Astrocyte (in vitro differentiated cells and primary cell): ENCODE results near the gene FAM50B. TPM values are rescaled to one million over a fixed set of nuclear protein-coding genes. Genes with fewer than 3 reads are reported as not detected.

Experiments
- DNase-seq: peaks from one replicate; pipeline ENCODE4 v3.0.0-alpha.2; 2010; ENCODE audit warnings: low read depth
- FAIRE-seq: peaks from 2 replicates; lab custom pipeline; 2011; peaks lifted over from hg19 to GRCh38; lab: Jason Lieb, UNC
- H2AFZ ChIP-seq: 2 replicates; pipeline ENCODE4 v1.6.0; 2012; ENCODE audit warnings: low read depth, low read length, inconsistent platforms
- H3K27ac ChIP-seq: 2 replicates; pipeline ENCODE4 v1.5.1; 2011; ENCODE audit warnings: low read depth, low read length, inconsistent platforms
- H3K27me3 ChIP-seq: 2 replicates; pipeline ENCODE4 v1.6.0; 2011; ENCODE audit warnings: low read length, inconsistent platforms; ENCODE audit not compliant: insufficient read depth
- H3K36me3 ChIP-seq: 2 replicates; pipeline ENCODE4 v1.5.1; 2011; ENCODE audit warnings: low read length, inconsistent platforms; ENCODE audit not compliant: insufficient read depth
- H3K4me1 ChIP-seq: 2 replicates; pipeline ENCODE4 v1.5.1; 2011; ENCODE audit warnings: low read length, inconsistent platforms; ENCODE audit not compliant: insufficient read depth
- H3K4me2 ChIP-seq: 2 replicates; pipeline ENCODE4 v1.6.0; 2012; ENCODE audit warnings: low read length, inconsistent platforms
- H3K4me3 ChIP-seq: 2 replicates; pipeline ENCODE4 v1.5.1; 2011; ENCODE audit warnings: low read depth, mild to moderate bottlenecking, low read length, inconsistent platforms; ENCODE audit not compliant: insufficient read depth
- H3K79me2 ChIP-seq: 2 replicates; pipeline ENCODE4 v1.6.0; 2012; ENCODE audit warnings: mild to moderate bottlenecking, low read length, inconsistent platforms; ENCODE audit not compliant: insufficient read depth
- H3K9ac ChIP-seq: 2 replicates; pipeline ENCODE4 v1.6.0; 2012; ENCODE audit warnings: mild to moderate bottlenecking, low read length, inconsistent platforms
- H3K9me3 ChIP-seq: 2 replicates; pipeline ENCODE4 v1.5.1; 2012; ENCODE audit warnings: low read depth, mild to moderate bottlenecking, low read length, inconsistent platforms; ENCODE audit not compliant: insufficient read depth
- H4K20me1 ChIP-seq: 2 replicates; pipeline ENCODE4 v1.6.0; 2012; ENCODE audit warnings: low read length, inconsistent platforms; ENCODE audit not compliant: insufficient read depth
- H3K27ac Mint-ChIP-seq: one replicate; pipeline ENCODE4 v1.8.0; 2021; ENCODE audit warnings: mild to moderate bottlenecking, mixed read lengths; ENCODE audit not compliant: unreplicated experiment
- H3K27me3 Mint-ChIP-seq: one replicate; pipeline ENCODE4 v1.8.0; 2021; ENCODE audit warnings: low read depth, mixed read lengths; ENCODE audit not compliant: unreplicated experiment
- H3K36me3 Mint-ChIP-seq: one replicate; pipeline ENCODE4 v1.8.0; 2021; ENCODE audit warnings: low read depth, mixed read lengths; ENCODE audit not compliant: unreplicated experiment
- H3K4me1 Mint-ChIP-seq: one replicate; pipeline ENCODE4 v1.8.0; 2021; ENCODE audit warnings: low read depth, mixed read lengths; ENCODE audit not compliant: unreplicated experiment
- H3K4me3 Mint-ChIP-seq: one replicate; pipeline ENCODE4 v1.8.0; 2021; ENCODE audit warnings: mild to moderate bottlenecking, moderate library complexity, mixed read lengths; ENCODE audit not compliant: unreplicated experiment
- H3K9me3 Mint-ChIP-seq: one replicate; pipeline ENCODE4 v1.8.0; 2021; ENCODE audit warnings: mild to moderate bottlenecking, mixed read lengths; ENCODE audit not compliant: unreplicated experiment
- EZH2 ChIP-seq: IDR thresholded peaks from 2 replicates; pipeline ENCODE4 v1.6.1; 2012; ENCODE audit warnings: mild to moderate bottlenecking, low read length, inconsistent platforms; ENCODE audit not compliant: insufficient read depth
- total RNA-seq: library from RNA; stranded (reverse); gene quantifications from 2 replicates; pipeline ENCODE4 v1.2.1, GENCODE V29; 2021
- TF ChIP-seq, protein P1 (sequence below): IDR thresholded peaks from 2 replicates; pipeline ENCODE4 v1.5.1; 2011; ENCODE audit warnings: low read depth, mild to moderate bottlenecking, inconsistent platforms, low read length, moderate library complexity; ENCODE audit not compliant: insufficient read depth

FAM50B gene
- total RNA-seq, 1 donor from 2014 or later = 4.6 TPM

DNA sequence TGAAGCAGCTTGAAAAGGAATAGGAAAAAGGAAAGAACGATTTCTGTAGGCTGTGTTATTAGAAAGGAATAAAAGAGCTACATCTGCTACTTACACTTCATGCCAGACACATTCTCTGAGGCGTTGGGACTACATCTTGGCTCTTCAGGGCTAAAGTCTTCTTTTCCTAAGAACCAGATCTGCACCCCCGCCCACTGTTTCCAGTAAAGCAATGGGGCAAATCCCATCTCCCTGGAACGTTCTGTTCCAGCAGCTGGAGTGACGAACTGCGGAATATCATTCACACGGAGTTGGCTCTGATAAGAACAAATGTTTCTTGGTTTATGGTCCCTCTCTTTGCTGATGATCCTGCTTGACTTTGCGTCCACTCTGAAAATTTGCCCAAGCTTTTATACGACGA is 26.9 kb downstream of the FAM50B start:
- Mint-ChIP-seq H3K36me3 (peaks cover 3% of the 10 kb centered on the region), H3K9me3 (no peaks in the 10 kb centered on the region), H3K4me1 (no peaks in the 10 kb centered on the region), H3K4me3 (no peak overlapping the region), H3K27me3 (peaks cover 8% of the 10 kb centered on the region), H3K27ac (peak overlapping the region; percentile 26)
- Histone ChIP-seq H3K27me3 (no peaks in the 10 kb centered on the region), H3K4me3 (no peak overlapping the region), H3K27ac (no peak overlapping the region), H3K9me3 (no peaks in the 10 kb centered on the region), H3K79me2 (no peaks in the 10 kb centered on the region), H3K9ac (no peak overlapping the region), H3K4me2 (no peak overlapping the region), H3K36me3 (no peaks in the 10 kb centered on the region), H4K20me1 (no peaks in the 10 kb centered on the region), H3K4me1 (no peaks in the 10 kb centered on the region), H2AFZ (no peak overlapping the region)
- DNase-seq = no peak
- FAIRE-seq = no peak
- no peak for TF ChIP-seq EZH2
- TF ChIP-seq, protein P1, sequence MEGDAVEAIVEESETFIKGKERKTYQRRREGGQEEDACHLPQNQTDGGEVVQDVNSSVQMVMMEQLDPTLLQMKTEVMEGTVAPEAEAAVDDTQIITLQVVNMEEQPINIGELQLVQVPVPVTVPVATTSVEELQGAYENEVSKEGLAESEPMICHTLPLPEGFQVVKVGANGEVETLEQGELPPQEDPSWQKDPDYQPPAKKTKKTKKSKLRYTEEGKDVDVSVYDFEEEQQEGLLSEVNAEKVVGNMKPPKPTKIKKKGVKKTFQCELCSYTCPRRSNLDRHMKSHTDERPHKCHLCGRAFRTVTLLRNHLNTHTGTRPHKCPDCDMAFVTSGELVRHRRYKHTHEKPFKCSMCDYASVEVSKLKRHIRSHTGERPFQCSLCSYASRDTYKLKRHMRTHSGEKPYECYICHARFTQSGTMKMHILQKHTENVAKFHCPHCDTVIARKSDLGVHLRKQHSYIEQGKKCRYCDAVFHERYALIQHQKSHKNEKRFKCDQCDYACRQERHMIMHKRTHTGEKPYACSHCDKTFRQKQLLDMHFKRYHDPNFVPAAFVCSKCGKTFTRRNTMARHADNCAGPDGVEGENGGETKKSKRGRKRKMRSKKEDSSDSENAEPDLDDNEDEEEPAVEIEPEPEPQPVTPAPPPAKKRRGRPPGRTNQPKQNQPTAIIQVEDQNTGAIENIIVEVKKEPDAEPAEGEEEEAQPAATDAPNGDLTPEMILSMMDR = no peak

DNA sequence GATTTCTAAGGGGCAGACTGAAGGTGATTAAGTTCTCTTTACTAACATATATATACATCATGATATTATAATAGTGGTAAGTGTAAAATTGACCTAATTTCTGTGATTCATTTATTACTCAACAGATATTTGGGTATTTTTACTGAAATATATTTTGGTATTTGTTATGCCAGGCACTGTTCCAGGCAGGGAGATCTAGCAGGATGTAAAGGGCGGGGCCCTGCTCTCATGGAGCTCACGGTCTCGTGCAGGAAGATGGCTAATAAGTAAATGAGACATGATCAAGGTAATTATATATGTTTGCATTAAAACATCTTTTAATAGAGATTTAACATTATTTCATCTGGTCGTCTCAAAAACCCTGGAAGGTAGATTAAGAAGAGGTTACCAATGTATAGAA is 27.7 kb downstream of the FAM50B start:
- H3K27ac Mint-ChIP-seq = no peak overlapping the region
- H3K4me1 Mint-ChIP-seq = no peaks in the 10 kb centered on the region
- no peak overlapping the region for H3K9ac ChIP-seq
- H3K4me3 Mint-ChIP-seq = no peak overlapping the region
- H3K9me3 Mint-ChIP-seq = peaks cover 3% of the 10 kb centered on the region
- no peak overlapping the region for H2AFZ ChIP-seq
- TF ChIP-seq, protein P1 = no peak
- no peak for TF ChIP-seq EZH2
- H3K4me3 ChIP-seq = no peak overlapping the region
- H3K9me3 ChIP-seq = no peaks in the 10 kb centered on the region
- H3K79me2 ChIP-seq = no peaks in the 10 kb centered on the region
- H3K27me3 ChIP-seq = no peaks in the 10 kb centered on the region
- no peak for DNase-seq
- H3K36me3 Mint-ChIP-seq = peaks cover 3% of the 10 kb centered on the region
- no peaks in the 10 kb centered on the region for H3K36me3 ChIP-seq
- H4K20me1 ChIP-seq = no peaks in the 10 kb centered on the region
- no peak for FAIRE-seq
- H3K4me1 ChIP-seq = no peaks in the 10 kb centered on the region
- no peak overlapping the region for H3K27ac ChIP-seq
- H3K27me3 Mint-ChIP-seq = peaks cover 8% of the 10 kb centered on the region
- no peak overlapping the region for H3K4me2 ChIP-seq

DNA sequence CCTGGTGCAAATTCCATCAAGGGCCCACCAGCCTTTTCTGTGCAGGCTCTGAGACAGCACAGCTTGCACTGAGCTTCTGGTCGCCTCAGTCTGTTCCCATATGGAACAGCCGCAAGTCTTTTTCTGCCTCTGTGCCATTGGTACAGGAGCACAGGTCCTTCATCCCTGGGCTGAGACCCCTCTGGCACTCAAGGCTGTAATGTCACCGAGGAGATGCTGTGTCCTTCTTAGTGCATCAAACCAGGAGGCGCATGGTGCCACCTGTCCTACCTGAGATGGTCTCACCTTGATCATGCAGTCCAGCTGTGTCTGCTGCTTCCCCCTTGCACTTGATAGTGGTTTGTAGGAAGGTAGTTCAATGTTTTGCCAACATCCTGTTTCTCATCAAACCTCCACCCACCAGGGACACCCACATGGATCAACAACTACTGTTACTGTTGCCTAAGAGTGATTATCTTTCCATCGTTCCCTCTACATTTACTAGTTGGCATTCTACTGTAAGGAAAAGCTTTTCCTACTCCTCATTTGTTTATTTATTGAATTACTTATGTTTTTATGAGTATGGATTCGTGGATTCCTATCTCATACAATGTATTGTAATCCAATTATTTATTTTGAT is 29.0 kb downstream of the FAM50B start:
- H3K4me1 ChIP-seq = no peaks in the 10 kb centered on the region
- no peak overlapping the region for H3K4me2 ChIP-seq
- H3K27me3 ChIP-seq = no peaks in the 10 kb centered on the region
- H3K9me3 Mint-ChIP-seq = peaks cover 3% of the 10 kb centered on the region
- H4K20me1 ChIP-seq = no peaks in the 10 kb centered on the region
- H3K4me3 ChIP-seq = no peak overlapping the region
- no peaks in the 10 kb centered on the region for H3K36me3 ChIP-seq
- no peak for DNase-seq
- no peak overlapping the region for H3K4me3 Mint-ChIP-seq
- no peaks in the 10 kb centered on the region for H3K79me2 ChIP-seq
- H3K9me3 ChIP-seq = no peaks in the 10 kb centered on the region
- peaks cover 8% of the 10 kb centered on the region for H3K27me3 Mint-ChIP-seq
- TF ChIP-seq EZH2 = no peak
- TF ChIP-seq, protein P1 = no peak
- H3K27ac ChIP-seq = no peak overlapping the region
- H3K4me1 Mint-ChIP-seq = no peaks in the 10 kb centered on the region
- no peak overlapping the region for H3K9ac ChIP-seq
- H2AFZ ChIP-seq = no peak overlapping the region
- H3K36me3 Mint-ChIP-seq = peaks cover 3% of the 10 kb centered on the region
- FAIRE-seq = no peak
- H3K27ac Mint-ChIP-seq = no peak overlapping the region
